GM12875 (cell line): ENCODE measurements around the gene MDC1.
A peak's percentile ranks its signal among the peaks of the same experiment; 100 is the strongest.

Experiments used
- H3K4me3 ChIP-seq: one replicate; pipeline ENCODE4 v1.5.1; 2011; ENCODE audit warnings: low read depth, low read length, control low read depth
- CTCF ChIP-seq: IDR thresholded peaks from 2 replicates; pipeline ENCODE4 v1.5.1; 2011; ENCODE audit warnings: low read depth, mild to moderate bottlenecking, control low read depth, inconsistent platforms, low read length, moderate library complexity, borderline replicate concordance; ENCODE audit not compliant: insufficient read depth

MDC1 gene

GRCh38 chr6:30750379-30750668, 33.2 kb upstream of the MDC1 start:
- TF ChIP-seq CTCF: no peak
- H3K4me3 ChIP-seq: no peak overlapping the region

- no peak overlapping the region for H3K4me3 ChIP-seq
- TF ChIP-seq CTCF: no peak
Measured at GRCh38 chr6:30749554-30750378, 32.7 kb upstream of the MDC1 start.

DNA sequence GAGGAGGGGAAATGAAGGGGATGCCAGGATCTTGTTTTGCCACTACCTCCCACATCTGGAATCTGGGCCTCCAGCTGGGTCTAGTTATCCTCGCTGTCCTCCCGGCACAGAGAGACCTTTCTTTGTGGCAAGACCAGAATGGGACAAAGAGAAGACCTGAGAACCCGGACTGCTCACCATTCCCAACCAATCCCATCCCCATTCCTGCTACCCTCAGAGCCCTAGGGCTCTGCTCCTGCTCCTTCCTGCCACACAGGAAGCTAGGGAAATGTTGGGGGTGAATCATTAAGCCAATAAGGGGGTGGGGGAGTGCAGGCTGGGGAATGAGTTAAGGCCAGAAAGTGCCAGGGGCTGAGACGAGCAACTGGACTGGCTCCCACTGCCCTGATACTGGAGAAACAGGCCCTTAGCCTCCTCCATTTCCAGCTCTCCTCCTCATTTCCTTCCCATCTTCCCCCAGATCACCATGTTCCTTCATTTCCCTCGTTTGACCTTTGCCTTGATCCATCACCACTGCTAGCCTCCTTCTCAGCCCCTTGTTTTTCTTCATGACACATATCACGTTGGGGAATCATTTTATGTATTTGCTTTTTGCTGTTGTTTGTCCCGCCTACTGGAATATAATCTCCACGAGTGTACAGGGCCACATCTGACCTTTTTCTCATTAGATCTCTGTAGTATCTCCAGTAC, 31.9 kb upstream of the MDC1 start:
- no peak overlapping the region for H3K4me3 ChIP-seq
- no peak for TF ChIP-seq CTCF

DNA sequence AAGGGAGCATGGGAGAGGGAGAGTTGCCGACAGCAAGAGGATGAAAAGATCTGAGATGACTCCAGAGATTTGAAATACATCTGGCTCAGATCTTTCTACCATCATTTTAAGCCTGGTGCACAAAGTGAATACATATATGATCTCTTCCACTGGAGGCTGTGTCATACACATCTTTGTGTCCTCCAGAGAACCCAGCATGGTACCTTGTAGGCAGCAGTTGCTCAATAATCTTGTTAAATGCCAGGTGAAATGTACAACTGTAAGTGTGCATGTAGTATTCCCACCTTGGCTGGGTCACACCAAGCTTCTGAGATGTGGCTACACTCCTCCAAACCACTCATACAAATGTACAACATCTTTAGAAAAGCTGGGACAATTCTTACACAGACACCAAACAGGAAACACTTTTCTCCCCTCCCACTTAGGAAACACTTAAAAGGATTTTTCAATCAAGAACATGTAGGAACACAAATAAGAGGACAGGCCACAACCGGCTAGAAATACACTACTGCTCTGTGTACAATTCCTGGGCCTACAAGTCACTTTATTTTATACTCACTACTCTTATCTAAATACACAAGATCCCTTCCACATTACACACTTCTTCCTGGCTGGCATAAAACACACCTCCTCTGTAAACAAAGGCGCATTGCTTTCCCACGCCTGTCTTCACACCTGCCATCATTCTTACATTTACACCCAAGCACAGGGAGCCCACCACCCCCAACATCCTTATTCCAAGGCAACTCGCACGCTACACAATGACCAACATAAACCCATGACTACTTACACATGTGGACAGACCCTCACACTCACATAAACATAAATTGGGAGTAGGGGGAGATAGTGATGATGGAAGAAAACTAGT, 31.1 kb upstream of the MDC1 start:
- TF ChIP-seq CTCF: no peak
- H3K4me3 ChIP-seq: no peak overlapping the region

- TF ChIP-seq CTCF: no peak
- H3K4me3 ChIP-seq: no peak overlapping the region
Measured at GRCh38 chr6:30747300-30747687, 30.2 kb upstream of the MDC1 start.

GRCh38 chr6:30744054-30744805, 27.1 kb upstream of the MDC1 start, which contains the start of gene IER3:
Gene IER3 (minus strand): TSS chr6:30744547. CDS start chr6:30744518, 29 bp downstream.
- TF ChIP-seq CTCF: peak; percentile 77
- peak within 1 kb of the TSS; percentile 60 for H3K4me3 ChIP-seq
